ENCODE measurements around the gene MT1X.
A peak's percentile ranks its signal among the peaks of the same experiment; 100 is the strongest.
"Not testable (repeated sequence)": the region's sequence is repeated elsewhere in the genome, so short reads cannot be mapped to it uniquely, and the experiment has no call there.

Gene MT1X

GRCh38 chr16:56713794-56714193, 31.5 kb downstream of the MT1X start:
- no peak for DNase-seq

- no peak for DNase-seq
Observed at GRCh38 chr16:56715126-56715525, 32.9 kb downstream of the MT1X start.

- no peak for DNase-seq
Observed at GRCh38 chr16:56716761-56717160, 34.5 kb downstream of the MT1X start.

- not testable (repeated sequence) for DNase-seq
Observed at GRCh38 chr16:56717532-56717931, 35.3 kb downstream of the MT1X start.

- no peak for DNase-seq
Observed at GRCh38 chr16:56722200-56722842, 40.1 kb downstream of the MT1X start.

GRCh38 chr16:56724191-56724590, 41.9 kb downstream of the MT1X start:
- no peak for DNase-seq

- no peak for DNase-seq
Observed at GRCh38 chr16:56726283-56726682, 44.0 kb downstream of the MT1X start.

- DNase-seq = no peak
Observed at GRCh38 chr16:56726926-56727325, 44.7 kb downstream of the MT1X start.

GRCh38 chr16:56728027-56728426, 45.8 kb downstream of the MT1X start:
- no peak for DNase-seq

GRCh38 chr16:56728980-56729734, 46.9 kb downstream of the MT1X start:
- no peak for DNase-seq

GRCh38 chr16:56729735-56730662, 47.7 kb downstream of the MT1X start, which contains the start of gene NUP93:
Gene NUP93 (plus strand): TSS chr16:56730129. CDS start chr16:56748248, 18,119 bp downstream.
- DNase-seq = peak; percentile 84 to 89

GRCh38 chr16:56732366-56732765, 50.1 kb downstream of the MT1X start:
- DNase-seq = no peak

- peak in 1 of 2 experiments; percentile 33 for DNase-seq
Observed at GRCh38 chr16:56732832-56733231, 50.6 kb downstream of the MT1X start.

All from stimulated activated CD4-positive, alpha-beta T cell treated with anti-CD3 and anti-CD28 coated beads, Interleukin-4, amount 100 ng/mL, for 4 hours (primary cell).